Keratinocyte (primary cell): Measurements from ENCODE around the gene TGFBR1.

Experiments used
- CTCF ChIP-seq, 3 experiments: IDR thresholded peaks in 1 of 3; conservative IDR thresholded peaks in 1 of 3; optimal IDR thresholded peaks in 1 of 3; 2 replicates in 2 of 3; 3 replicates in 1 of 3; pipeline versions ENCODE3 to v1.5.1; 2011; ENCODE audit warnings: low read length in 3 of 3, mild to moderate bottlenecking in 3 of 3, moderate library complexity in 2 of 3, control low read depth in 1 of 3, inconsistent platforms in 1 of 3; ENCODE audit not compliant: insufficient read depth in 2 of 3; ENCODE audit errors: extremely low read depth in 1 of 3
- EZH2 ChIP-seq: IDR thresholded peaks from one replicate; pipeline ENCODE4 v1.6.1; 2012; ENCODE audit warnings: inconsistent platforms, mild to moderate bottlenecking, low read length, moderate library complexity

- TF ChIP-seq CTCF (optimal IDR thresholded peaks at IDR 0.05 in 1 of 3, IDR thresholded peaks at IDR 0.05 in 1 of 3, conservative IDR thresholded peaks at IDR 0.05 in 1 of 3; ENCODE audit: extremely low read depth in 1 of 3, insufficient read depth in 2 of 3, low read length in 3 of 3) (no peak), EZH2 (no peak)
These were observed 1.6 kb upstream of the TGFBR1 start for GRCh38 chr9:99103054-99103895.
